GM23248 (cell line): ENCODE results near the gene FPGS. TPM values are rescaled to one million over a fixed set of nuclear protein-coding genes. Genes with fewer than 3 reads are reported as not detected.
"Not testable (repeated sequence)": the region's sequence is repeated elsewhere in the genome, so short reads cannot be mapped to it uniquely, and the experiment has no call there.

Experiments used
- DNase-seq: peaks from one replicate; pipeline ENCODE4 v3.0.0-alpha.2; 2015
- H2AFZ ChIP-seq: fragments of 200-600 bp; sonication (generic); 2 replicates; pipeline ENCODE4 v1.6.1; 2016; ENCODE audit warnings: antibody characterized with exemption
- H3F3A ChIP-seq: fragments of 200-600 bp; sonication (generic); 2 replicates; pipeline ENCODE4 v1.6.1; 2016; ENCODE audit warnings: mild to moderate bottlenecking, antibody characterized with exemption, mixed run types; ENCODE audit not compliant: insufficient read depth
- H3K27ac ChIP-seq: fragments of 200-600 bp; sonication (generic); 2 replicates; pipeline ENCODE4 v1.5.1; 2016; ENCODE audit warnings: mild to moderate bottlenecking
- H3K27me3 ChIP-seq: fragments of 200-600 bp; sonication (generic); replicated peaks from 2 replicates; pipeline ENCODE4 v1.6.1; 2016; ENCODE audit warnings: mild to moderate bottlenecking; ENCODE audit not compliant: insufficient read depth
- H3K36me3 ChIP-seq: fragments of 200-600 bp; sonication (generic); 2 replicates; pipeline ENCODE4 v1.6.1; 2016; ENCODE audit warnings: low read depth, mild to moderate bottlenecking
- H3K4me1 ChIP-seq: fragments of 200-600 bp; sonication (generic); 2 replicates; pipeline ENCODE4 v1.6.1; 2016; ENCODE audit warnings: mild to moderate bottlenecking; ENCODE audit not compliant: insufficient read depth
- H3K4me2 ChIP-seq: fragments of 200-600 bp; sonication (generic); one replicate; pipeline ENCODE4 v1.6.1; 2016; ENCODE audit warnings: mild to moderate bottlenecking; ENCODE audit not compliant: unreplicated experiment
- H3K4me3 ChIP-seq: fragments of 200-600 bp; sonication (generic); 2 replicates; pipeline ENCODE4 v1.5.1; 2016; ENCODE audit warnings: mild to moderate bottlenecking
- H3K79me2 ChIP-seq: fragments of 200-600 bp; sonication (generic); 2 replicates; pipeline ENCODE4 v1.6.1; 2016; ENCODE audit warnings: mild to moderate bottlenecking; ENCODE audit not compliant: insufficient read depth
- H3K9ac ChIP-seq: fragments of 200-600 bp; sonication (generic); 2 replicates; pipeline ENCODE4 v1.6.1; 2016; ENCODE audit warnings: mild to moderate bottlenecking
- H3K9me2 ChIP-seq: fragments of 200-600 bp; sonication (generic); 2 replicates; pipeline ENCODE4 v1.6.1; 2016; ENCODE audit warnings: mixed run types, mild to moderate bottlenecking, moderate library complexity; ENCODE audit not compliant: insufficient read depth
- H3K9me3 ChIP-seq: fragments of 200-600 bp; sonication (generic); one replicate; pipeline ENCODE4 v1.6.1; 2017; ENCODE audit warnings: low read depth
- H4K20me1 ChIP-seq: fragments of 200-600 bp; sonication (generic); 2 replicates; pipeline ENCODE4 v1.6.0; 2016; ENCODE audit not compliant: insufficient read depth
- EZH2 ChIP-seq: fragments of 200-600 bp; sonication (generic); IDR thresholded peaks from 2 replicates; pipeline ENCODE4 v1.6.1; 2018; ENCODE audit warnings: antibody characterized with exemption, mild to moderate bottlenecking; ENCODE audit not compliant: insufficient read depth, poor library complexity, severe bottlenecking
- EZH2phosphoT487 ChIP-seq: fragments of 200-600 bp; sonication (generic); IDR thresholded peaks from 2 replicates; pipeline ENCODE4 v1.6.1; 2018; ENCODE audit warnings: antibody characterized with exemption, moderate library complexity, mild to moderate bottlenecking, low read depth; ENCODE audit not compliant: insufficient read depth
- WGBS, 2 experiments: methylation state at CpG; one replicate each; pipeline ENCODE4 v1.1.6; 2015 to 2017; ENCODE audit warnings: low lambda C conversion rate in 2 of 2, low coverage in 1 of 2; ENCODE audit errors: missing lambda C conversion rate in 2 of 2; 5-methylcytosine and 5-hydroxymethylcytosine counted together
- in situ Hi-C: fragments of 300-500 bp; cut with MboI; formaldehyde crosslinking; loops from 2 replicates; pipeline ENCODE4 v1.15.0; 2020
- polyA plus RNA-seq: library from polyadenylated mRNA; unstranded; fragments of >200 nt; fragmentation: Nextera tagmentation; extraction: Ambion mirVana; gene quantifications from 2 replicates; pipeline ENCODE4 v1.2.1, GENCODE V29; 2016
- total RNA-seq: library from RNA; depleted of rRNA; stranded (reverse); fragments of >200 nt; shearing (Covaris generic); gene quantifications from 2 replicates; pipeline ENCODE4 v1.2.3, GENCODE V29; 2014

FPGS gene
- total and polyA plus RNA-seq, 2 experiments from 2014 or later = 60.2 to 80.4 TPM

- WGBS, 2 experiments = 14 to 24% methylated on average over 25 to 41 of the region's 61 CpGs
- no peak overlapping the region for H3K27ac ChIP-seq
- no peaks in the 10 kb centered on the region for H3K4me1 ChIP-seq
- no peak overlapping the region for H3K4me2 ChIP-seq
- DNase-seq = no peak
- H3K27me3 ChIP-seq = peaks cover 33% of the 10 kb centered on the region
- TF ChIP-seq EZH2phosphoT487 (no peak), EZH2 (peak; percentile 78)
- no peaks in the 10 kb centered on the region for H3K9me2 ChIP-seq
- no peaks in the 10 kb centered on the region for H4K20me1 ChIP-seq
- H3K36me3 ChIP-seq = no peaks in the 10 kb centered on the region
- H3K9ac ChIP-seq = no peak overlapping the region
- H2AFZ ChIP-seq = no peak overlapping the region
- in situ Hi-C loops = no loop called here
- no peaks in the 10 kb centered on the region for H3K79me2 ChIP-seq
- H3F3A ChIP-seq = no peaks in the 10 kb centered on the region
- H3K9me3 ChIP-seq = no peaks in the 10 kb centered on the region
- H3K4me3 ChIP-seq = no peak overlapping the region
These were observed 47.3 kb upstream of the FPGS start for GRCh38 chr9:127755061-127756060.

DNA sequence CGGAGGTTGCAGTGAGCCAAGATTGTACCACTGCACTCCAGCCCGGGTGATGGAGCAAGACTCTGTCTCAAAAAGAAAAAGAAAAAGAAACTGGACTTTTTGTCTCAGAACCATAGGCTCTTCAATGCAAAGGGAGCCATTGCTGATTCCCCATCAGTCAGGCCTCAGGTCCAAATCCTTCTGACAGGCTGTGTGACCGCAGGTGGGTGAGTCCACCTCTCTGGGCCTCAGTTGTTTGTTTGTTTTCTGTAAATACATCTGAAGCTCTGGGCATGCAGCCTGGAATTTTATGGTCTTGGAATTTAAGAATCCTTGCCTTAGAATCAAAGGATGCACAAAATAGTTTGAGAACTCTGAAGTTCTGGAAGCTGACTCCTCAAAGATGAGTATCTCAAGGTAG, 46.4 kb upstream of the FPGS start:
- H3K4me2 ChIP-seq = no peak overlapping the region

GRCh38 chr9:127756776-127757175, 45.9 kb upstream of the FPGS start:
- H3F3A ChIP-seq, H3K4me2 ChIP-seq, H3K4me3 ChIP-seq, H3K9ac ChIP-seq, H3K4me1 ChIP-seq, in situ Hi-C loops, H3K27ac ChIP-seq, H3K9me3 ChIP-seq, H2AFZ ChIP-seq, H3K9me2 ChIP-seq, H4K20me1 ChIP-seq, H3K79me2 ChIP-seq, H3K36me3 ChIP-seq, DNase-seq: not testable (repeated sequence)
- H3K27me3 ChIP-seq = peaks cover 33% of the 10 kb centered on the region
- WGBS, 2 experiments = 72 to 77% methylated on average over 11 of the region's 11 CpGs

More for the DNA sequence above, 46.4 kb upstream of the FPGS start:
- H3K27me3 ChIP-seq = peaks cover 33% of the 10 kb centered on the region
- H3K27ac ChIP-seq = no peak overlapping the region
- TF ChIP-seq EZH2 (no peak), EZH2phosphoT487 (no peak)
- no peaks in the 10 kb centered on the region for H3K9me2 ChIP-seq
- WGBS, 2 experiments = 75 to 82% methylated on average over 3 of the region's 3 CpGs
- H3K4me3 ChIP-seq = no peak overlapping the region
- H3K9ac ChIP-seq = no peak overlapping the region
- H3F3A ChIP-seq = no peaks in the 10 kb centered on the region
- no peak overlapping the region for H2AFZ ChIP-seq
- in situ Hi-C loops = no loop called here
- no peaks in the 10 kb centered on the region for H3K79me2 ChIP-seq
- H3K36me3 ChIP-seq = no peaks in the 10 kb centered on the region
- no peak for DNase-seq
- H3K9me3 ChIP-seq = no peaks in the 10 kb centered on the region
- no peaks in the 10 kb centered on the region for H4K20me1 ChIP-seq
- H3K4me1 ChIP-seq = no peaks in the 10 kb centered on the region

DNA sequence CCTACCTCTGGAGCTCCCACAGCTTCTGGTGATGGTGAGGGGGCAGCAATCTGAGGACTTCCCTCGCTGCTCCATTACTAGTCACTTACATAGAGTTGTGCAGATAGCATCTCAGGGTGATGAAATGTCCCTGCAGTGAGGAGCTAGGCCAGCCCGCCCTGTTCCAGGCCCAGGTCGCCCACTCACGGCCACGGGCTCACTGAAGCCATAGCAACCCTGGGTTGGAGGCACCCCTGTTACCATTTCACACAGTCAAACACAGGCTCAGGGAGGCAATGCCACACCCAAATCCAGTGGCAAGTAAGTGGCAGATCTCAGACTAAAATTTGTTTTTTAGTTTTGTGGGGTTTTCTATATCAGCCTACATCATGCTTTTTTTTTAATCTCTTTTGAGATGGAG, 43.8 kb upstream of the FPGS start:
- H3K4me1 ChIP-seq = no peaks in the 10 kb centered on the region
- no peak overlapping the region for H2AFZ ChIP-seq
- H3K27ac ChIP-seq = no peak overlapping the region
- in situ Hi-C loops = no loop called here
- H3K79me2 ChIP-seq = no peaks in the 10 kb centered on the region
- no peak overlapping the region for H3K4me2 ChIP-seq
- H3K9ac ChIP-seq = no peak overlapping the region
- H3K9me3 ChIP-seq = no peaks in the 10 kb centered on the region
- H3K27me3 ChIP-seq = peaks cover 17% of the 10 kb centered on the region
- no peak overlapping the region for H3K4me3 ChIP-seq
- no peak for DNase-seq
- H3F3A ChIP-seq = no peaks in the 10 kb centered on the region
- H3K36me3 ChIP-seq = no peaks in the 10 kb centered on the region
- TF ChIP-seq EZH2phosphoT487 = no peak
- no peak for TF ChIP-seq EZH2
- H4K20me1 ChIP-seq = no peaks in the 10 kb centered on the region
- H3K9me2 ChIP-seq = no peaks in the 10 kb centered on the region
- WGBS, 2 experiments = 60 to 75% methylated on average over 5 of the region's 5 CpGs
